Measurements from ENCODE around the gene CYSTM1.

Gene CYSTM1

GRCh38 chr5:140168371-140168770 is 6.6 kb upstream of the CYSTM1 start:
- Histone ChIP-seq H3K9me2 (replicated peaks; ENCODE audit: control insufficient read depth, low read length) (no peaks in the 10 kb centered on the region), H3K4me3 (ENCODE audit: low read length) (no peak overlapping the region), H3K9me3 (ENCODE audit: control insufficient read depth, insufficient read depth, low read length) (no peaks in the 10 kb centered on the region), H3F3A (ENCODE audit: control insufficient read depth, insufficient read depth) (no peaks in the 10 kb centered on the region), H3K4me2 (ENCODE audit: low read length) (no peak overlapping the region), H3K79me2 (ENCODE audit: control insufficient read depth, low read length) (no peaks in the 10 kb centered on the region), H3K36me3 (ENCODE audit: control insufficient read depth, low read length) (no peaks in the 10 kb centered on the region), H4K20me1 (ENCODE audit: control insufficient read depth, insufficient read depth, low read depth, low read length) (no peaks in the 10 kb centered on the region), H3K27ac (ENCODE audit: low read depth, low read length) (no peak overlapping the region), H3K4me1 (ENCODE audit: control insufficient read depth, low read length) (0 out of 2 replicates have a peak, but pooled peaks cover 6% of the 10 kb centered on the region), H3K27me3 (ENCODE audit: control insufficient read depth, low read length) (peaks cover 8% of the 10 kb centered on the region; the same call in 1 of the 2 replicates)
- TF ChIP-seq EZH2phosphoT487 (IDR thresholded peaks at IDR 0.05; ENCODE audit: borderline replicate concordance, low read length) (no peak), CTCF (IDR thresholded peaks at IDR 0.05; ENCODE audit: low read depth, low read length, poor library complexity, severe bottlenecking) (no peak)

- H3K36me3 ChIP-seq (ENCODE audit: control insufficient read depth, low read length): no peaks in the 10 kb centered on the region
- no peak overlapping the region for H3K27ac ChIP-seq (ENCODE audit: low read depth, low read length)
- H3K4me3 ChIP-seq (ENCODE audit: low read length): no peak overlapping the region
- H3K9me3 ChIP-seq (ENCODE audit: control insufficient read depth, insufficient read depth, low read length): no peaks in the 10 kb centered on the region
- peaks cover 8% of the 10 kb centered on the region for H3K4me1 ChIP-seq (ENCODE audit: control insufficient read depth, low read length)
- peaks cover 7% of the 10 kb centered on the region for H3F3A ChIP-seq (ENCODE audit: control insufficient read depth, insufficient read depth)
- H3K9me2 ChIP-seq (replicated peaks; ENCODE audit: control insufficient read depth, low read length): no peaks in the 10 kb centered on the region
- no peaks in the 10 kb centered on the region for H4K20me1 ChIP-seq (ENCODE audit: control insufficient read depth, insufficient read depth, low read depth, low read length)
- TF ChIP-seq CTCF (IDR thresholded peaks at IDR 0.05; ENCODE audit: low read depth, low read length, poor library complexity, severe bottlenecking) (no peak), EZH2phosphoT487 (IDR thresholded peaks at IDR 0.05; ENCODE audit: borderline replicate concordance, low read length) (no peak)
- no peaks in the 10 kb centered on the region for H3K79me2 ChIP-seq (ENCODE audit: control insufficient read depth, low read length)
- no peak overlapping the region for H3K4me2 ChIP-seq (ENCODE audit: low read length)
- peaks cover 6% of the 10 kb centered on the region; the same call in 1 of the 2 replicates for H3K27me3 ChIP-seq (ENCODE audit: control insufficient read depth, low read length)
Observed at GRCh38 chr5:140169410-140169809, 5.6 kb upstream of the CYSTM1 start.

GRCh38 chr5:140172483-140172882 is 2.5 kb upstream of the CYSTM1 start:
- TF ChIP-seq CTCF (IDR thresholded peaks at IDR 0.05; ENCODE audit: low read depth, low read length, poor library complexity, severe bottlenecking): no peak
- TF ChIP-seq EZH2phosphoT487 (IDR thresholded peaks at IDR 0.05; ENCODE audit: borderline replicate concordance, low read length): no peak
- H3K27me3 ChIP-seq (ENCODE audit: control insufficient read depth, low read length): peaks cover 2% of the 10 kb centered on the region; the same call in 1 of the 2 replicates
- peaks cover 16% of the 10 kb centered on the region for H3K4me1 ChIP-seq (ENCODE audit: control insufficient read depth, low read length)
- H3K79me2 ChIP-seq (ENCODE audit: control insufficient read depth, low read length): peaks cover 3% of the 10 kb centered on the region
- no peaks in the 10 kb centered on the region for H3K9me3 ChIP-seq (ENCODE audit: control insufficient read depth, insufficient read depth, low read length)
- H3K4me2 ChIP-seq (ENCODE audit: low read length): no peak overlapping the region
- no peak overlapping the region for H3K4me3 ChIP-seq (ENCODE audit: low read length)
- H3K9me2 ChIP-seq (replicated peaks; ENCODE audit: control insufficient read depth, low read length): no peaks in the 10 kb centered on the region
- no peaks in the 10 kb centered on the region for H4K20me1 ChIP-seq (ENCODE audit: control insufficient read depth, insufficient read depth, low read depth, low read length)
- H3F3A ChIP-seq (ENCODE audit: control insufficient read depth, insufficient read depth): peaks cover 9% of the 10 kb centered on the region
- no peaks in the 10 kb centered on the region for H3K36me3 ChIP-seq (ENCODE audit: control insufficient read depth, low read length)
- no peak overlapping the region for H3K27ac ChIP-seq (ENCODE audit: low read depth, low read length)

All from DOHH2 (cell line).